Neural progenitor cell (in vitro differentiated cells): ENCODE data around the gene ANO2. TPM values are rescaled to one million over a fixed set of nuclear protein-coding genes. Genes with fewer than 3 reads are reported as not detected.

Experiments used
- DNase-seq: peaks from one replicate; pipeline ENCODE4 v3.0.0-alpha.2; 2016; ENCODE audit warnings: low spot score
- H2AFZ ChIP-seq: fragments of 200-600 bp; sonication (generic); replicated peaks from 2 replicates; pipeline ENCODE4 v1.6.1; 2016; ENCODE audit warnings: antibody characterized with exemption
- H3F3A ChIP-seq: fragments of 200-600 bp; sonication (generic); 2 replicates; pipeline ENCODE4 v1.6.1; 2016; ENCODE audit warnings: antibody characterized with exemption, low read depth
- H3K27ac ChIP-seq: fragments of 200-600 bp; sonication (generic); 2 replicates; pipeline ENCODE4 v1.5.1; 2016; ENCODE audit warnings: mild to moderate bottlenecking
- H3K27me3 ChIP-seq: fragments of 200-600 bp; sonication (generic); 2 replicates; pipeline ENCODE4 v1.6.1; 2016; ENCODE audit warnings: mild to moderate bottlenecking, moderate library complexity
- H3K36me3 ChIP-seq: fragments of 200-600 bp; sonication (generic); 2 replicates; pipeline ENCODE4 v1.5.1; 2016
- H3K4me1 ChIP-seq: fragments of 200-600 bp; sonication (generic); 2 replicates; pipeline ENCODE4 v1.6.1; 2016; ENCODE audit warnings: mixed run types
- H3K4me2 ChIP-seq: fragments of 200-600 bp; sonication (generic); 2 replicates; pipeline ENCODE4 v1.6.1; 2016
- H3K4me3 ChIP-seq: fragments of 200-600 bp; sonication (generic); 2 replicates; pipeline ENCODE4 v1.5.1; 2016
- H3K79me2 ChIP-seq: fragments of 200-600 bp; sonication (generic); 2 replicates; pipeline ENCODE4 v1.6.1; 2016; ENCODE audit warnings: low read depth
- H3K9ac ChIP-seq: fragments of 200-600 bp; sonication (generic); 2 replicates; pipeline ENCODE4 v1.6.1; 2016
- H3K9me3 ChIP-seq: fragments of 200-600 bp; sonication (generic); 2 replicates; pipeline ENCODE4 v1.5.1; 2016; ENCODE audit warnings: low read depth
- H4K20me1 ChIP-seq: fragments of 200-600 bp; sonication (generic); 2 replicates; pipeline ENCODE4 v1.6.1; 2016; ENCODE audit warnings: low read depth
- H3K27ac Mint-ChIP-seq: 3 replicates; pipeline ENCODE4 v1.8.0; 2021; ENCODE audit warnings: mixed read lengths
- H3K27me3 Mint-ChIP-seq: 2 replicates; pipeline ENCODE4 v1.8.0; 2022; ENCODE audit warnings: low read depth, mild to moderate bottlenecking, inconsistent platforms, moderate library complexity, mixed read lengths; ENCODE audit not compliant: insufficient read depth
- H3K36me3 Mint-ChIP-seq: 3 replicates; pipeline ENCODE4 v1.8.0; 2021; ENCODE audit warnings: mixed read lengths
- H3K4me1 Mint-ChIP-seq: 3 replicates; pipeline ENCODE4 v1.8.0; 2021; ENCODE audit warnings: mixed read lengths
- H3K4me3 Mint-ChIP-seq: 3 replicates; pipeline ENCODE4 v1.8.0; 2021; ENCODE audit warnings: mild to moderate bottlenecking, moderate library complexity, mixed read lengths
- H3K9me3 Mint-ChIP-seq: 3 replicates; pipeline ENCODE4 v1.8.0; 2020; ENCODE audit warnings: mixed read lengths
- EZH2 ChIP-seq: fragments of 200-600 bp; sonication (generic); IDR thresholded peaks from 2 replicates; pipeline ENCODE4 v1.6.1; 2017; ENCODE audit warnings: antibody characterized with exemption, mild to moderate bottlenecking, moderate library complexity
- EZH2phosphoT487 ChIP-seq: fragments of 200-600 bp; sonication (generic); IDR thresholded peaks from 2 replicates; pipeline ENCODE4 v1.6.1; 2017; ENCODE audit warnings: antibody characterized with exemption
- total RNA-seq: library from RNA; depleted of rRNA; stranded (reverse); fragments of >200 nt; gene quantifications from 2 replicates; pipeline ENCODE4 v1.2.3, GENCODE V29; 2015; ENCODE audit warnings: low replicate concordance
- TF ChIP-seq, protein P1 (sequence below): fragments of 200-600 bp; sonication (generic); IDR thresholded peaks from 2 replicates; pipeline ENCODE4 v1.5.1; 2017; ENCODE audit warnings: antibody characterized with exemption, mild to moderate bottlenecking

ANO2 gene
- total RNA-seq, 1 donor from 2014 or later, result 4.8 TPM

DNA sequence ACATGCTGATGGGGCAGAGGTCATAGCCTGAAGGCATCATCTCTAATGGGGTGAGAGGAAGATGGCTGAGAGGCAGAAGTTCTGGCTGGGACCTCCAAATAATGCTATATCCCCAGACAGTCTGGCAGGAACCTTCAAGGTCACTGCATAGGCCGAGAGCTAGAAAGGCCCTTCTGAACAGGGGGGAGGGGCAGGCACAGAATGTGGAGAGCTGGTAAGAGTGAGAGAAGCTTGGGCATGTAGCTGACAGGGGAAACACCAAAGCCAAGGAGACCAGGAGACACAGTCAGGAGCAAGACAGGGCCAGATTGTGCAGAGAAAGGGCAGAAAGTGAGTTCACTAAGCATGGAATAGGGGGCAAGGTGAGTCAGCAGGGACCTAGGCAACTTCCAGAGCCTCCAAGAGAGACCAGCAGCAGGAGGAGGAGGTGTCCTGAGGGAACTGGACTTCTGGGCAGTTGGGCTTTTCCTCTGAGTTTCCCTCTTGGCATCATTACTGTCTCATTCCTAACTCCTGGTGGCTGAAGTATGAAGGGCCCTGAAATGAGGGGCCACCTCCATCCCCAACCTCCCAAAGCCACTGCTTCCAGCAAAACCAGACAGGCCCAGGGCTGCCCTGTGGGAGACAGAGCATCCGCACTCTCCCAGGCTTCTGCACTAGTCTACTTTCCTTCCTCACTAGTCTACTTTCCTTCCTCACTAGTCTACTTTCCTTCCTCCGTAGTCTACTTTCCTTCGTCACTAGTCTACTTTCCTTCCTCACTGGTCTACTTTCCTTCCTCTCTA is 17.1 kb downstream of the ANO2 start:
- Mint-ChIP-seq H3K36me3 (peaks cover 4% of the 10 kb centered on the region), H3K27me3 (peaks cover 10% of the 10 kb centered on the region), H3K4me1 (peaks cover 28% of the 10 kb centered on the region), H3K9me3 (peaks cover 5% of the 10 kb centered on the region), H3K4me3 (no peak overlapping the region), H3K27ac (peak overlapping the region; percentile 21)
- Histone ChIP-seq H3K4me2 (no peak overlapping the region), H3K4me3 (no peak overlapping the region), H3K9ac (no peak overlapping the region), H3F3A (peaks cover 10% of the 10 kb centered on the region), H3K4me1 (peaks cover 10% of the 10 kb centered on the region), H4K20me1 (peaks cover 8% of the 10 kb centered on the region), H3K9me3 (no peaks in the 10 kb centered on the region), H3K27me3 (no peaks in the 10 kb centered on the region), H3K36me3 (no peaks in the 10 kb centered on the region), H3K79me2 (no peaks in the 10 kb centered on the region), H2AFZ (no peak overlapping the region), H3K27ac (no peak overlapping the region)
- DNase-seq, result no peak
- no peak for TF ChIP-seq EZH2
- TF ChIP-seq, protein P1, sequence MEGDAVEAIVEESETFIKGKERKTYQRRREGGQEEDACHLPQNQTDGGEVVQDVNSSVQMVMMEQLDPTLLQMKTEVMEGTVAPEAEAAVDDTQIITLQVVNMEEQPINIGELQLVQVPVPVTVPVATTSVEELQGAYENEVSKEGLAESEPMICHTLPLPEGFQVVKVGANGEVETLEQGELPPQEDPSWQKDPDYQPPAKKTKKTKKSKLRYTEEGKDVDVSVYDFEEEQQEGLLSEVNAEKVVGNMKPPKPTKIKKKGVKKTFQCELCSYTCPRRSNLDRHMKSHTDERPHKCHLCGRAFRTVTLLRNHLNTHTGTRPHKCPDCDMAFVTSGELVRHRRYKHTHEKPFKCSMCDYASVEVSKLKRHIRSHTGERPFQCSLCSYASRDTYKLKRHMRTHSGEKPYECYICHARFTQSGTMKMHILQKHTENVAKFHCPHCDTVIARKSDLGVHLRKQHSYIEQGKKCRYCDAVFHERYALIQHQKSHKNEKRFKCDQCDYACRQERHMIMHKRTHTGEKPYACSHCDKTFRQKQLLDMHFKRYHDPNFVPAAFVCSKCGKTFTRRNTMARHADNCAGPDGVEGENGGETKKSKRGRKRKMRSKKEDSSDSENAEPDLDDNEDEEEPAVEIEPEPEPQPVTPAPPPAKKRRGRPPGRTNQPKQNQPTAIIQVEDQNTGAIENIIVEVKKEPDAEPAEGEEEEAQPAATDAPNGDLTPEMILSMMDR, result no peak

DNA sequence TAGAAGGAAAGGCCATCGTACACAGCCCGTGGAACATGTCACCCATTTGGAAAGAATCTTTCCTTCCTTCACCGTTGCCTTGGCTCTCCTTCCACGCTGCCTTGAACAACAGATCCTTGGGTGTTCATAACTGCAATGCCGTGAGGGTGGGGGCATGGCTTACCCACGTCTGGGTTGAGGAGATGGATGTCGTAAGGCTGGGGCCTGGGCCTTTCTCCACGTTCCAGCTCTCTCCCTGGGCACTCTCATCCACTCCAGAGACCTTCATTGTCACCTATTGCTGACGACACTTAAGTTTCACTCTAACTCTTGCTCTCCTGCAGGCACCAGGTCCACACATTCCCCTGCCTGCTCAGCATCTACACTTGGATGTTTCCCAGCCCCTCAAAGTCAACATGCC is 19.4 kb downstream of the ANO2 start:
- Histone ChIP-seq H3K9ac (no peak overlapping the region), H3K27me3 (no peaks in the 10 kb centered on the region), H3F3A (peaks cover 10% of the 10 kb centered on the region), H2AFZ (no peak overlapping the region), H3K36me3 (no peaks in the 10 kb centered on the region), H3K9me3 (no peaks in the 10 kb centered on the region), H3K4me2 (no peak overlapping the region), H3K4me1 (peaks cover 13% of the 10 kb centered on the region), H3K4me3 (no peak overlapping the region), H4K20me1 (peaks cover 8% of the 10 kb centered on the region), H3K79me2 (no peaks in the 10 kb centered on the region), H3K27ac (no peak overlapping the region)
- no peak for DNase-seq
- peaks cover 5% of the 10 kb centered on the region for H3K9me3 Mint-ChIP-seq
- H3K4me3 Mint-ChIP-seq, result no peak overlapping the region
- H3K27ac Mint-ChIP-seq, result no peak overlapping the region
- peaks cover 13% of the 10 kb centered on the region for H3K27me3 Mint-ChIP-seq
- peaks cover 7% of the 10 kb centered on the region for H3K36me3 Mint-ChIP-seq
- H3K4me1 Mint-ChIP-seq, result peaks cover 40% of the 10 kb centered on the region
- TF ChIP-seq, protein P1, result no peak
- TF ChIP-seq EZH2phosphoT487 (no peak), EZH2 (no peak)

DNA sequence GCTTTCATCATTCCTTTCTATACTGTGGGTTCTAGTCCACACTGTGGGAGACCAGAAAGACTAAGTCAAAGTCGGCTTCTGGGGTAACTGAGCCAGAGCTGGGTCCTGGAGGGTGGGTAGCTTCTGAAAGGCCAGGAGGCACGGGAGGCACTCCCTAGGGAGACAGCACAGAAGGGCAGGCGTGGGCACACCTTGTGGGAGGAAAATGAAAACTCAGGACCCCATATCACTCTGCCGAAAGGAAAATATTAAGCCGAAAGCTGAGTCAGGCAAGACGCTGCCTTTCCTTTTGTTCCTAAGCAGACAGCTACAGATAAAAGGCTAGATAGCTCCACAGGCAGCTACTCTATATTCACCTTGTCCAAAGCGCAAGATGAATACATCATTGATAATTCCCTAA is 20.7 kb downstream of the ANO2 start:
- Histone ChIP-seq H3K4me2 (peak overlapping the region; percentile 42), H4K20me1 (peaks cover 8% of the 10 kb centered on the region), H3K27me3 (no peaks in the 10 kb centered on the region), H3K9ac (no peak overlapping the region), H3K4me3 (no peak overlapping the region), H3F3A (peaks cover 10% of the 10 kb centered on the region), H3K27ac (no peak overlapping the region), H3K79me2 (no peaks in the 10 kb centered on the region), H3K4me1 (peaks cover 13% of the 10 kb centered on the region), H3K9me3 (no peaks in the 10 kb centered on the region), H2AFZ (no peak overlapping the region), H3K36me3 (no peaks in the 10 kb centered on the region)
- Mint-ChIP-seq H3K9me3 (peaks cover 5% of the 10 kb centered on the region), H3K36me3 (peaks cover 11% of the 10 kb centered on the region), H3K27ac (peak overlapping the region; percentile 25), H3K4me1 (peaks cover 43% of the 10 kb centered on the region), H3K27me3 (peaks cover 15% of the 10 kb centered on the region), H3K4me3 (no peak overlapping the region)
- TF ChIP-seq EZH2phosphoT487 (no peak), EZH2 (no peak)
- TF ChIP-seq, protein P1, result no peak
- no peak for DNase-seq
